DOHH2 (cell line): ENCODE data around the gene CAMK2D.

Experiments used
- H3F3A ChIP-seq: fragments of 200-600 bp; sonication (generic), shearing (Covaris generic); 2 replicates; pipeline ENCODE4 v1.6.0; 2016; ENCODE audit warnings: antibody characterized with exemption, mild to moderate bottlenecking; ENCODE audit not compliant: control insufficient read depth, insufficient read depth
- H3K27ac ChIP-seq: fragments of 200-600 bp; sonication (generic); 2 replicates; pipeline ENCODE4 v1.5.1; 2014; ENCODE audit warnings: low read depth, mild to moderate bottlenecking, low read length, moderate library complexity
- H3K27me3 ChIP-seq: fragments of 200-600 bp; sonication (generic); 2 replicates; pipeline ENCODE4 v1.6.1; 2014; ENCODE audit warnings: mild to moderate bottlenecking, low read length, mixed read lengths; ENCODE audit not compliant: control insufficient read depth
- H3K36me3 ChIP-seq: fragments of 200-600 bp; sonication (generic); 2 replicates; pipeline ENCODE4 v1.6.1; 2014; ENCODE audit warnings: mild to moderate bottlenecking, low read length, moderate library complexity, mixed read lengths; ENCODE audit not compliant: control insufficient read depth
- H3K4me1 ChIP-seq: fragments of 200-600 bp; sonication (generic); 2 replicates; pipeline ENCODE4 v1.6.1; 2014; ENCODE audit warnings: mild to moderate bottlenecking, low read length, mixed read lengths; ENCODE audit not compliant: control insufficient read depth
- H3K4me2 ChIP-seq: fragments of 200-600 bp; sonication (generic); 2 replicates; pipeline ENCODE4 v1.6.0; 2014; ENCODE audit warnings: mild to moderate bottlenecking, low read length, moderate library complexity
- H3K4me3 ChIP-seq: fragments of 200-600 bp; sonication (generic); 2 replicates; pipeline ENCODE4 v1.5.1; 2014; ENCODE audit warnings: mild to moderate bottlenecking, low read length, mixed read lengths
- H3K79me2 ChIP-seq: fragments of 200-600 bp; sonication (generic); 2 replicates; pipeline ENCODE4 v1.6.1; 2014; ENCODE audit warnings: mild to moderate bottlenecking, low read length, mixed read lengths; ENCODE audit not compliant: control insufficient read depth
- H3K9me2 ChIP-seq: fragments of 200-600 bp; sonication (generic); replicated peaks from 2 replicates; pipeline ENCODE4 v1.6.1; 2014; ENCODE audit warnings: mild to moderate bottlenecking, low read length, mixed read lengths; ENCODE audit not compliant: control insufficient read depth
- H3K9me3 ChIP-seq: fragments of 200-600 bp; sonication (generic); 2 replicates; pipeline ENCODE4 v1.6.1; 2014; ENCODE audit warnings: antibody characterized with exemption, low read length, mixed read lengths; ENCODE audit not compliant: control insufficient read depth, insufficient read depth
- H4K20me1 ChIP-seq: fragments of 200-600 bp; sonication (generic); 2 replicates; pipeline ENCODE4 v1.6.0; 2014; ENCODE audit warnings: low read depth, mild to moderate bottlenecking, antibody characterized with exemption, low read length, moderate library complexity; ENCODE audit not compliant: control insufficient read depth, insufficient read depth
- CTCF ChIP-seq: fragments of 200-600 bp; sonication (generic); IDR thresholded peaks from one replicate; pipeline ENCODE4 v1.5.1; 2014; ENCODE audit warnings: antibody characterized with exemption, mild to moderate bottlenecking, low read depth, low read length; ENCODE audit not compliant: poor library complexity, severe bottlenecking
- EZH2phosphoT487 ChIP-seq: fragments of 200-600 bp; sonication (generic); IDR thresholded peaks from 2 replicates; pipeline ENCODE4 v1.6.1; 2017; ENCODE audit warnings: borderline replicate concordance, mild to moderate bottlenecking, antibody characterized with exemption, low read length, moderate library complexity, mixed read lengths

Gene CAMK2D

GRCh38 chr4:113503691-113504090 lies 257.8 kb downstream of the CAMK2D start:
- H3K9me3 ChIP-seq, result no peaks in the 10 kb centered on the region
- peaks cover 88% of the 10 kb centered on the region for H3K36me3 ChIP-seq
- H3K4me1 ChIP-seq, result peaks cover 8% of the 10 kb centered on the region
- no peak overlapping the region for H3K4me2 ChIP-seq
- TF ChIP-seq CTCF, result no peak
- no peak for TF ChIP-seq EZH2phosphoT487
- no peaks in the 10 kb centered on the region for H3K79me2 ChIP-seq
- no peak overlapping the region for H3K27ac ChIP-seq
- no peaks in the 10 kb centered on the region for H3K9me2 ChIP-seq
- no peak overlapping the region for H3K4me3 ChIP-seq
- no peaks in the 10 kb centered on the region for H4K20me1 ChIP-seq
- H3K27me3 ChIP-seq, result no peaks in the 10 kb centered on the region
- no peaks in the 10 kb centered on the region for H3F3A ChIP-seq

GRCh38 chr4:113502906-113503305 lies 258.6 kb downstream of the CAMK2D start:
- Histone ChIP-seq H3K9me3 (no peaks in the 10 kb centered on the region), H3K36me3 (peaks cover 88% of the 10 kb centered on the region), H3K4me3 (no peak overlapping the region), H3K9me2 (no peaks in the 10 kb centered on the region), H3K4me1 (peaks cover 8% of the 10 kb centered on the region), H3K27ac (no peak overlapping the region), H3K27me3 (no peaks in the 10 kb centered on the region), H3K79me2 (no peaks in the 10 kb centered on the region), H3K4me2 (no peak overlapping the region), H3F3A (no peaks in the 10 kb centered on the region), H4K20me1 (no peaks in the 10 kb centered on the region)
- no peak for TF ChIP-seq CTCF
- TF ChIP-seq EZH2phosphoT487, result no peak

GRCh38 chr4:113502476-113502875 lies 259.1 kb downstream of the CAMK2D start:
- TF ChIP-seq CTCF (no peak), EZH2phosphoT487 (no peak)
- peaks cover 88% of the 10 kb centered on the region for H3K36me3 ChIP-seq
- H3K79me2 ChIP-seq, result no peaks in the 10 kb centered on the region
- no peak overlapping the region for H3K27ac ChIP-seq
- H3K4me2 ChIP-seq, result no peak overlapping the region
- H3K4me3 ChIP-seq, result no peak overlapping the region
- no peaks in the 10 kb centered on the region for H3K9me2 ChIP-seq
- no peaks in the 10 kb centered on the region for H3K9me3 ChIP-seq
- no peaks in the 10 kb centered on the region for H3K27me3 ChIP-seq
- no peaks in the 10 kb centered on the region for H3F3A ChIP-seq
- H4K20me1 ChIP-seq, result no peaks in the 10 kb centered on the region
- peaks cover 8% of the 10 kb centered on the region for H3K4me1 ChIP-seq

- no peak overlapping the region for H3K27ac ChIP-seq
- H3F3A ChIP-seq, result no peaks in the 10 kb centered on the region
- H3K4me2 ChIP-seq, result no peak overlapping the region
- H3K4me1 ChIP-seq, result no peaks in the 10 kb centered on the region
- peaks cover 93% of the 10 kb centered on the region for H3K36me3 ChIP-seq
- H3K9me2 ChIP-seq, result no peaks in the 10 kb centered on the region
- peaks cover 7% of the 10 kb centered on the region for H3K9me3 ChIP-seq
- no peaks in the 10 kb centered on the region for H4K20me1 ChIP-seq
- no peaks in the 10 kb centered on the region for H3K27me3 ChIP-seq
- TF ChIP-seq CTCF (no peak), EZH2phosphoT487 (no peak)
- H3K4me3 ChIP-seq, result no peak overlapping the region
- no peaks in the 10 kb centered on the region for H3K79me2 ChIP-seq
These were observed 261.1 kb downstream of the CAMK2D start for GRCh38 chr4:113500424-113500823.
